ENCODE data around the gene SYT2. TPM values are rescaled to one million over a fixed set of nuclear protein-coding genes. Genes with fewer than 3 reads are reported as not detected.
"Not testable (repeated sequence)": the region's sequence is repeated elsewhere in the genome, so short reads cannot be mapped to it uniquely, and the experiment has no call there.

SYT2 gene
- total and polyA plus RNA-seq, 10 of the 15 experiments (the other 5 are each of a cell fraction or from before 2014, with no cell fraction given): not detected

GRCh38 chr1:202624781-202625108 is 85.5 kb downstream of the SYT2 start:
- BruUV-seq (replicated peaks): no TSS peak
- H3K79me2 ChIP-seq (ENCODE audit: control insufficient read depth, insufficient read depth, low read length): no peaks in the 10 kb centered on the region
- 61% methylated on average over 1 of the region's 1 CpG for WGBS (ENCODE audit: insufficient coverage, insufficient replicate concordance, low lambda C conversion rate, missing lambda C conversion rate)
- FAIRE-seq (peak; percentile 49), ATAC-seq (no peak), DNase-seq (ENCODE audit: low read depth, low spot score) (no peak)
- intact Hi-C loops (cut with micrococcal nuclease; ENCODE audit: unreplicated experiment): no loop called here
- no peak overlapping the region for H3K4me3 ChIP-seq
- H3K27me3 ChIP-seq (replicated peaks in 1 of 2; ENCODE audit: control insufficient read depth in 2 of 2, insufficient read depth in 2 of 2, low read length in 1 of 2): no peaks in the 10 kb centered on the region
- in situ Hi-C loops (cut with MboI): no loop called here
- ChIA-PET CTCF (interaction anchor here (0.6 to 1.5 kb wide), 9 partner anchors 10 to 156 kb away, joined by 3 to 5 read pairs (median 4); no protein-coding TSS in a partner anchor), POLR2A (no interaction called here), RAD21 (ENCODE audit: unreplicated experiment) (interaction anchor here (1.0 to 2.1 kb wide), 3 partner anchors 9 to 121 kb away, joined by 3 to 8 read pairs (median 5); no protein-coding TSS in a partner anchor), SMC1A (ENCODE audit: uncharacterized antibody, unreplicated experiment) (interaction anchor here (1.7 kb wide), 1 partner anchor 53 kb away, joined by 5 read pairs; no protein-coding TSS in a partner anchor)
- no peak overlapping the region for H3K9ac ChIP-seq (ENCODE audit: control insufficient read depth, insufficient read depth, low read length)
- H2AFZ ChIP-seq (ENCODE audit: control insufficient read depth, low read depth, low read length): no peak overlapping the region
- TF ChIP-seq ZNF207 (IDR thresholded peaks at IDR 0.05; ENCODE audit: borderline replicate concordance) (no peak), NBN (IDR thresholded peaks at IDR 0.05) (peak; percentile 47; the same call in 1 of the 2 replicates), NR2C2 (IDR thresholded peaks at IDR 0.05; ENCODE audit: borderline replicate concordance, control insufficient read depth, insufficient read length, low read depth) (peak; percentile 33)
- H3K9me3 ChIP-seq (replicated peaks; ENCODE audit: control insufficient read depth, insufficient read depth, low read length): no peaks in the 10 kb centered on the region
- H3K27ac ChIP-seq (ENCODE audit: control insufficient read depth, insufficient read depth): no peak overlapping the region
- H3K4me1 ChIP-seq (ENCODE audit: control insufficient read depth, insufficient read depth, low read length): peaks cover 23% of the 10 kb centered on the region
- H3K4me2 ChIP-seq (ENCODE audit: control insufficient read depth, insufficient read depth): no peak overlapping the region
- no peaks in the 10 kb centered on the region; the same call in 1 of the 2 replicates for H4K20me1 ChIP-seq (ENCODE audit: control insufficient read depth, insufficient read depth)
- H3K36me3 ChIP-seq (ENCODE audit: control insufficient read depth in 2 of 2, insufficient read depth in 2 of 2, low read length in 1 of 2): no peaks in the 10 kb centered on the region

- no TSS peak for BruUV-seq (replicated peaks)
- peaks cover 18% of the 10 kb centered on the region for H3K4me1 ChIP-seq (ENCODE audit: control insufficient read depth, insufficient read depth, low read length)
- no peak overlapping the region for H3K9ac ChIP-seq (ENCODE audit: control insufficient read depth, insufficient read depth, low read length)
- no peaks in the 10 kb centered on the region; the same call in 1 of the 2 replicates for H4K20me1 ChIP-seq (ENCODE audit: control insufficient read depth, insufficient read depth)
- no peak for ATAC-seq
- no peak overlapping the region for H2AFZ ChIP-seq (ENCODE audit: control insufficient read depth, low read depth, low read length)
- WGBS (ENCODE audit: insufficient coverage, insufficient replicate concordance, low lambda C conversion rate, missing lambda C conversion rate): 66% methylated on average over 7 of the region's 7 CpGs
- RAD21 ChIA-PET (ENCODE audit: unreplicated experiment): no interaction called here
- POLR2A ChIA-PET: no interaction called here
- TF ChIP-seq ATF3 (IDR thresholded peaks at IDR 0.05; ENCODE audit: borderline replicate concordance, extremely low read depth, low read depth, low read length) (no peak), HDGF (IDR thresholded peaks at IDR 0.05) (0 out of 2 replicates have a peak, but pooled peaks have one; percentile 90), NR2C1 (IDR thresholded peaks at IDR 0.05) (no peak)
- H3K36me3 ChIP-seq (ENCODE audit: control insufficient read depth in 2 of 2, insufficient read depth in 2 of 2, low read length in 1 of 2): no peaks in the 10 kb centered on the region
- intact Hi-C loops (cut with micrococcal nuclease; ENCODE audit: unreplicated experiment) (no loop called here), in situ Hi-C loops (cut with MboI) (no loop called here)
- SMC1A ChIA-PET (ENCODE audit: uncharacterized antibody, unreplicated experiment): no interaction called here
- no peaks in the 10 kb centered on the region for H3K9me3 ChIP-seq (replicated peaks; ENCODE audit: control insufficient read depth, insufficient read depth, low read length)
- DNase-seq (ENCODE audit: low read depth, low spot score): no peak
- no peak for FAIRE-seq
- H3K27me3 ChIP-seq (replicated peaks in 1 of 2; ENCODE audit: control insufficient read depth in 2 of 2, insufficient read depth in 2 of 2, low read length in 1 of 2): no peaks in the 10 kb centered on the region
- CTCF ChIA-PET: interaction anchor here (0.7 to 1.4 kb wide), 5 partner anchors 9 to 1066 kb away, joined by 3 to 4 read pairs (median 4); no protein-coding TSS in a partner anchor
- H3K4me2 ChIP-seq (ENCODE audit: control insufficient read depth, insufficient read depth): no peak overlapping the region
- no peaks in the 10 kb centered on the region for H3K79me2 ChIP-seq (ENCODE audit: control insufficient read depth, insufficient read depth, low read length)
- no peak overlapping the region for H3K4me3 ChIP-seq
- no peak overlapping the region for H3K27ac ChIP-seq (ENCODE audit: control insufficient read depth, insufficient read depth)
Measured at GRCh38 chr1:202624088-202624780, 86.0 kb downstream of the SYT2 start.

- FAIRE-seq; SMC1A ChIA-PET (ENCODE audit: uncharacterized antibody, unreplicated experiment); in situ Hi-C loops (cut with MboI); H3K4me3 ChIP-seq; RAD21 ChIA-PET (ENCODE audit: unreplicated experiment); BruUV-seq (replicated peaks); H3K27me3 ChIP-seq (replicated peaks in 1 of 2; ENCODE audit: control insufficient read depth in 2 of 2, insufficient read depth in 2 of 2, low read length in 1 of 2); ATAC-seq; H3K4me2 ChIP-seq (ENCODE audit: control insufficient read depth, insufficient read depth); DNase-seq (ENCODE audit: low read depth, low spot score); H3K79me2 ChIP-seq (ENCODE audit: control insufficient read depth, insufficient read depth, low read length); H3K9me3 ChIP-seq (replicated peaks; ENCODE audit: control insufficient read depth, insufficient read depth, low read length); H3K9ac ChIP-seq (ENCODE audit: control insufficient read depth, insufficient read depth, low read length); H4K20me1 ChIP-seq (ENCODE audit: control insufficient read depth, insufficient read depth); POLR2A ChIA-PET; H3K27ac ChIP-seq (ENCODE audit: control insufficient read depth, insufficient read depth); H2AFZ ChIP-seq (ENCODE audit: control insufficient read depth, low read depth, low read length); intact Hi-C loops (cut with micrococcal nuclease; ENCODE audit: unreplicated experiment); H3K36me3 ChIP-seq (ENCODE audit: control insufficient read depth in 2 of 2, insufficient read depth in 2 of 2, low read length in 1 of 2): not testable (repeated sequence)
- H3K4me1 ChIP-seq (ENCODE audit: control insufficient read depth, insufficient read depth, low read length): peaks cover 18% of the 10 kb centered on the region
- 54% methylated on average over 11 of the region's 12 CpGs for WGBS (ENCODE audit: insufficient coverage, insufficient replicate concordance, low lambda C conversion rate, missing lambda C conversion rate)
- CTCF ChIA-PET: interaction anchor here (0.7 to 1.4 kb wide), 5 partner anchors 9 to 1065 kb away, joined by 3 to 4 read pairs (median 4); no protein-coding TSS in a partner anchor
Measured at GRCh38 chr1:202623476-202623875, 86.8 kb downstream of the SYT2 start.
